DND-41 (cell line): ENCODE measurements around the gene FLOT1.
A peak's percentile ranks its signal among the peaks of the same experiment; 100 is the strongest.

ENCODE experiments used
- ATAC-seq: fragments of 200-7000 bp; cut with Tn5 transposase; 3 replicates; pipeline ENCODE4 v1.9.1; 2021; ENCODE audit warnings: low read depth; ENCODE audit not compliant: insufficient read depth
- DNase-seq: peaks from one replicate; pipeline ENCODE4 v3.0.0-alpha.2; 2020
- H2AFZ ChIP-seq: 2 replicates; pipeline ENCODE4 v1.6.0; 2012; ENCODE audit warnings: low read depth, low read length
- H3K27ac ChIP-seq: 2 replicates; pipeline ENCODE4 v1.5.1; 2012; ENCODE audit warnings: low read length, inconsistent platforms
- H3K27me3 ChIP-seq: fragments of 200-600 bp; sonication (generic); 2 replicates; pipeline ENCODE4 v1.6.0; 2012; ENCODE audit warnings: low read length, mild to moderate bottlenecking, inconsistent platforms; ENCODE audit not compliant: insufficient read depth, poor library complexity
- H3K36me3 ChIP-seq: 2 replicates; pipeline ENCODE4 v1.5.1; 2012; ENCODE audit warnings: low read length, inconsistent platforms; ENCODE audit not compliant: insufficient read depth
- H3K4me1 ChIP-seq: 2 replicates; pipeline ENCODE4 v1.5.1; 2012; ENCODE audit warnings: mild to moderate bottlenecking, low read length; ENCODE audit not compliant: insufficient read depth
- H3K4me2 ChIP-seq: 2 replicates; pipeline ENCODE4 v1.6.0; 2012; ENCODE audit warnings: mild to moderate bottlenecking, moderate library complexity, low read length, inconsistent platforms; ENCODE audit not compliant: insufficient read depth
- H3K4me3 ChIP-seq, 2 experiments: fragments of 200-600 bp in 1 of 2; shearing (Covaris generic) in 1 of 2; 2 replicates each; pipeline ENCODE4 v1.5.1; 2012 to 2016; ENCODE audit warnings: inconsistent platforms in 2 of 2, low read length in 2 of 2, mild to moderate bottlenecking in 2 of 2, low read depth in 1 of 2, moderate library complexity in 1 of 2
- H3K79me2 ChIP-seq: 2 replicates; pipeline ENCODE4 v1.6.0; 2012; ENCODE audit warnings: low read length, inconsistent platforms; ENCODE audit not compliant: insufficient read depth
- H3K9ac ChIP-seq: 2 replicates; pipeline ENCODE4 v1.6.0; 2012; ENCODE audit warnings: low read depth, mild to moderate bottlenecking, inconsistent platforms, low read length, moderate library complexity
- H3K9me3 ChIP-seq: 2 replicates; pipeline ENCODE4 v1.5.1; 2012; ENCODE audit warnings: low read length, moderate library complexity, mild to moderate bottlenecking, inconsistent platforms; ENCODE audit not compliant: insufficient read depth, severe bottlenecking
- H4K20me1 ChIP-seq: 2 replicates; pipeline ENCODE4 v1.6.0; 2012; ENCODE audit warnings: low read length; ENCODE audit not compliant: insufficient read depth
- EZH2 ChIP-seq: IDR thresholded peaks from 3 replicates; pipeline ENCODE4 v1.6.1; 2012; ENCODE audit warnings: borderline replicate concordance, low read depth, mild to moderate bottlenecking, moderate library complexity, low read length, inconsistent platforms; ENCODE audit not compliant: severe bottlenecking
- TF ChIP-seq, protein P1 (sequence below): IDR thresholded peaks from 2 replicates; pipeline ENCODE4 v1.5.1; 2012; ENCODE audit warnings: borderline replicate concordance, low read length, moderate library complexity, mild to moderate bottlenecking; ENCODE audit not compliant: poor library complexity, severe bottlenecking; ENCODE audit errors: extremely low read depth

Gene FLOT1

DNA sequence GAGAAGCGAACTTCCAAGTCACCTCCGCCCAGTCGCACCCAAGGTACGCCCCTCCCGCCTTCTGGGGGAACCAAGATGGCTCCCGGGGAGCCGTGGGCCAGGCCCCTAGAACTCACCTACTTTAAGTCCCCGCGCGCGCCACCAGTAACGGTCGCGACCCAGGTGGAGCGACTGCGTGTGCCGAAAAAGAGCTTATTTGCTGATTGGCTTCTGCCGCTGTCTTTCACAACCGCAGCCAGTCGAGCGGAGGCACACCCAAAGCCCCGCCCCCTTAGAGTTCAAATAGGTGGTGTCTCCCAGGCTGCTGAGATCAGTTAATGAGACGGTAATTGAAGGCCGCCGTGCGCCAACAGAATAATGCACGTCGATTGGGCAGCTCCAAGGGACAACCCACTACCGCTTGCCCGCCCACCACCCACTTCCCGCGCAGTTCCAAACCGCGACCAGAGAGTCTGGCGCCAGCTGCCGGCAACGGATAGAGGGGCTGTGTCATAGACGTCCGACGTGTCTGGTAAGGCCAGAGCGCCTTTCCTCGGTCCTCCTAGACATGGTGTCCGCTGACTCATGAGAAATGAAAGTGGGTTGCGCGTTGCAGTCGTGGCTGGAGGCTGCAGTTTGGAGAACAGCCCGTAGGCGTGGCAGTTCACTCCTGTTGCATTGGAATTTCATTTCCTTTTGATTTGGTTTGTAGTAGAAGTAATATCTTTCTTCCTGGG lies 25.2 kb downstream of the FLOT1 start, which contains the start of gene MDC1:
MDC1 (minus strand) TSS at position 153 of the 716 bp plus-strand sequence. CDS start 2,106 bp downstream, outside the sequence.
- H3K9me3 ChIP-seq = no peaks in the 10 kb centered on the region
- peak within 1 kb of the TSS; percentile 99 for H3K27ac ChIP-seq
- H3K4me1 ChIP-seq = peaks cover 35% of the 10 kb centered on the region
- peaks cover 58% of the 10 kb centered on the region for H3K79me2 ChIP-seq
- H3K4me2 ChIP-seq = peak within 1 kb of the TSS; percentile 63
- DNase-seq (peak; percentile 100), ATAC-seq (peak; percentile 75)
- H3K36me3 ChIP-seq = peaks cover 47% of the 10 kb centered on the region
- H4K20me1 ChIP-seq = peaks cover 9% of the 10 kb centered on the region
- peak within 1 kb of the TSS; percentile 98 for H3K9ac ChIP-seq
- H2AFZ ChIP-seq = peak within 1 kb of the TSS; percentile 65
- TF ChIP-seq EZH2 = no peak
- TF ChIP-seq, protein P1, sequence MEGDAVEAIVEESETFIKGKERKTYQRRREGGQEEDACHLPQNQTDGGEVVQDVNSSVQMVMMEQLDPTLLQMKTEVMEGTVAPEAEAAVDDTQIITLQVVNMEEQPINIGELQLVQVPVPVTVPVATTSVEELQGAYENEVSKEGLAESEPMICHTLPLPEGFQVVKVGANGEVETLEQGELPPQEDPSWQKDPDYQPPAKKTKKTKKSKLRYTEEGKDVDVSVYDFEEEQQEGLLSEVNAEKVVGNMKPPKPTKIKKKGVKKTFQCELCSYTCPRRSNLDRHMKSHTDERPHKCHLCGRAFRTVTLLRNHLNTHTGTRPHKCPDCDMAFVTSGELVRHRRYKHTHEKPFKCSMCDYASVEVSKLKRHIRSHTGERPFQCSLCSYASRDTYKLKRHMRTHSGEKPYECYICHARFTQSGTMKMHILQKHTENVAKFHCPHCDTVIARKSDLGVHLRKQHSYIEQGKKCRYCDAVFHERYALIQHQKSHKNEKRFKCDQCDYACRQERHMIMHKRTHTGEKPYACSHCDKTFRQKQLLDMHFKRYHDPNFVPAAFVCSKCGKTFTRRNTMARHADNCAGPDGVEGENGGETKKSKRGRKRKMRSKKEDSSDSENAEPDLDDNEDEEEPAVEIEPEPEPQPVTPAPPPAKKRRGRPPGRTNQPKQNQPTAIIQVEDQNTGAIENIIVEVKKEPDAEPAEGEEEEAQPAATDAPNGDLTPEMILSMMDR = peak; percentile 43
- H3K4me3 ChIP-seq = peak within 1 kb of the TSS; percentile 55 to 99
- no peaks in the 10 kb centered on the region for H3K27me3 ChIP-seq

DNA sequence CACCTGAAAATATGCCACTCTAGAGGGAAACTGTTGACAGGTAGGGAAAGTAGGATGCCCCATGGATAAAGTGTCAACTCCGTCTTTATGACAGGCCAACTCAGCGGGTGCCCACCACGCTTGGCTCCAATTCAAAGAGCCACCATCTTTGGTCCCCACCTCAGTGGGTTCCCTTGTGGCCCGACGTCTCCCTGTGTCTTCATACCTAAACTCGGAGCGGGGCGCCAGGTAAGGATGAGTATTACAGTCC lies 25.7 kb downstream of the FLOT1 start:
- Histone ChIP-seq H3K36me3 (peaks cover 47% of the 10 kb centered on the region), H3K27me3 (no peaks in the 10 kb centered on the region), H3K79me2 (peaks cover 53% of the 10 kb centered on the region), H3K4me2 (peak overlapping the region; percentile 63), H3K9ac (peak overlapping the region; percentile 82), H2AFZ (peak overlapping the region; percentile 65), H3K27ac (peak overlapping the region; percentile 99), H3K4me1 (peaks cover 30% of the 10 kb centered on the region), H3K9me3 (no peaks in the 10 kb centered on the region), H3K4me3 (peak overlapping the region; percentile 38 to 63), H4K20me1 (peaks cover 4% of the 10 kb centered on the region)
- TF ChIP-seq, protein P1 = no peak
- TF ChIP-seq EZH2 = no peak
- no peak for ATAC-seq
- DNase-seq = no peak

DNA sequence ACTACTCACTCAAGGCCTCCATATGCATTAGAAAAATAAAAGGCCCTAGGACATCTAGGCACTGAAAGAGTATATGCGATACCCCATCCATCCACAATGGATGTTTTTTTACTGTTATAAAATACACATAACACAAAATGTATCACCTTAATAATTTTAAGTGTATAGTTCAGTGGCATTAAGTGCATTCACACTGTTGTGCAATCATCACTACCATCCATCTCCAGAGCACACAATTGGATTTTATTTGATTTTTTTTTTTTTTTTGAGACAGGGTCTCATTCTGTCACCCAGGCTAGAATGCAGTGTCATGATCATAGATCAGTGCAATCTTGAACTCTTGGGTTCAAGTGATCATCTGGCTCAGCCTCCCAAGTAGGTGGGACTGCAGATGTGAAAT lies 28.2 kb downstream of the FLOT1 start:
- no peaks in the 10 kb centered on the region for H3K9me3 ChIP-seq
- H3K4me1 ChIP-seq = peaks cover 25% of the 10 kb centered on the region
- H4K20me1 ChIP-seq = no peaks in the 10 kb centered on the region
- no peak overlapping the region for H3K4me3 ChIP-seq
- H3K4me2 ChIP-seq = no peak overlapping the region
- peaks cover 52% of the 10 kb centered on the region for H3K36me3 ChIP-seq
- no peaks in the 10 kb centered on the region for H3K27me3 ChIP-seq
- H3K9ac ChIP-seq = no peak overlapping the region
- H2AFZ ChIP-seq = no peak overlapping the region
- no peak overlapping the region for H3K27ac ChIP-seq
- DNase-seq (no peak), ATAC-seq (no peak)
- H3K79me2 ChIP-seq = peaks cover 30% of the 10 kb centered on the region
- TF ChIP-seq, protein P1 = no peak
- no peak for TF ChIP-seq EZH2
